GM19468 (cell line): ENCODE data around the gene ABI1.
A peak's percentile ranks its signal among the peaks of the same experiment; 100 is the strongest.
"Not testable (repeated sequence)": the region's sequence is repeated elsewhere in the genome, so short reads cannot be mapped to it uniquely, and the experiment has no call there.

Source experiments
- ATAC-seq: cut with Tn5 transposase; IDR thresholded peaks from one replicate; pipeline ENCODE4 v1.9.1; 2021; ENCODE audit warnings: mild to moderate bottlenecking, moderate library complexity, moderate number of reproducible peaks; ENCODE audit not compliant: unreplicated experiment; ENCODE audit errors: extremely low read depth

The ABI1 gene

DNA sequence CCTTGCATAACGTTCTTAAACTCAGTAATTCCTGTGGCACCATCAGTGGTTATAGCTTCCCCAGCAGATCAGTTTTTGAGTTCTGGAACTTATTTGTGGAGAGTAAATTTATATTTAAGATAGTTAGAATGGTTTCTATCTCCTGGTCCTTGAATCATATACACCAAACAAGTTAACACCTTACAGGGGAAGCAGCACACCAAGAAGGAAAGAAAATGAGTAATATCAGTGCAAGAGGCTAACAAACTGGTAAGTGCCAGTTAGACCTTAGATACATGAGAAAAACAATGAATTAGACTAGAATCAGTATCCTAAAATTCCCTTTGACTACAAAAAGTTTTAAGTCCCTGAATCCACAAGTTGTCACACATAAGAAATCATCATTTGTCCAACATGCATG lies 54.2 kb downstream of the ABI1 start:
- no peak for ATAC-seq

DNA sequence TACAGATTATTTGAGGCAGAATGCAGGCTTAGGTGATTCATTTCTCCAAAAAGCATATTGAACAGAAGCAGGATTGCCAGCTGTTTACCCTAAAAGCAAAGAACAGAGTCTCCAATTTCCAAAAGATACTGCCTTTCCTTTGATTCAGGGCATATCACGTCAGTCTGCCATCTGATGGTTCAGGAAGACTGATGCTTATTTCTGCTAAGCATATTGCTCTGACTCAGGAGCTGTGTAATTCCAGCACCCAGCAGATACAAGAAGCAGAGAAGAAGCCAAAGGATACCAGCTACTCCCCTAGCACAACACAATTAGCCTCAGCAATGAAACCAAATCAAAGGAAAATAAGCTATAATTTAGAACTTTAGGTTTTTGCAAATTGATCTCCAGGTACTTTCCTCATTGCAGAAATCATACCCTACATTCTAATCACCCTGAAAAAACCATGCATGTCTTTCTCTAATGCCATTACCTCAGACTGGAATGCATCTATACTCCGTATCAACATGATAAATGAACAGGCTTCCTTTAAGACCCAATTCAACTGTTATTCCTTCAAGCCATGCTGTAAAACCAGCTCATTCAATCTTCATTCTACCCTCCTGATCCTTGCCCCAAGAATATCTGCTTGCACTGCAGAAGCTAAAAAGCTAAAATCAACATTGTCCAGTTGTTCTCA lies 55.1 kb downstream of the ABI1 start:
- ATAC-seq = no peak

DNA sequence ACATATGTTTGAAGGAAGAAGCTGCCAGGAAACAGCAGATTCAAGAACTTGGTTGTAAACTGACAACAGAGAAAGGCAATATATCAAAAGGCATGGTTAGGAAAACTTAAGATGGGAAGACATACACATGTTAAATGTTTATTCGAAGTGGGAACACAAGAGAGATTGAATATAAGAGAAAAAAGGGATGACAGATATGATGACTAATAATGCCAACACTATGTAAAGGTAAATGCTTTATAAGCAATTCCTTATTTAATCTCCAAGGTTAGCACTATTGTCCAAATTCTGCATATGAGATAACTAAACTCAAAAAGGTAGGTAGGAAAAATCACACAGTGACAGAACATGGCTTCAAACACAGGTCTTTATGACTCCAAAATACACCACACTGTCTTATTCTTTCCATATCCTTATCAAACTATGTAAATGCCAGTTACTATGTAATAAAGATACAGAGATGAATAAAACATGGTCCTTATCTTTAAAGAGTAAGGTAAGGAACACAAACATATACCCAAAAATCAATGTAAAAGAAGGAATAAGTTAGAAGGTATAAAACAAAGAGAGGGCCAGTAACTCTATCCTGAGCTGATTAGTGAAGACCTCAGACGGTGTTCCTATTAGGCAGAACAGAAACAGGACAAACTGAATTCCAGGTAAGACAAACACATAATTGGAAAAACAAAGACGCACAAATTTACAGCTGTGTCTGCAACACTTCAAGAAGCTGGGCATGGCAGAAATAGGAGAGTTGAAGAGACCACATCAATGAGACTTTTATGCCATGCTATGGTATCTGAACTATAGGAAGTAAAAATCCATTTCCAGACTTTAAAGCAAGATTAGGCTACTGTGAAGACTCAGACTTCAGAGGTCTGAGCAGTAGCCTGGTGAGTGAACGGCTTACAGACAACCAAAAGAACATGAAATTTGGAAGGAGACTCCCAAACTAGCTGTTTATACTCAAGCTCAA lies 56.1 kb downstream of the ABI1 start:
- ATAC-seq = no peak

DNA sequence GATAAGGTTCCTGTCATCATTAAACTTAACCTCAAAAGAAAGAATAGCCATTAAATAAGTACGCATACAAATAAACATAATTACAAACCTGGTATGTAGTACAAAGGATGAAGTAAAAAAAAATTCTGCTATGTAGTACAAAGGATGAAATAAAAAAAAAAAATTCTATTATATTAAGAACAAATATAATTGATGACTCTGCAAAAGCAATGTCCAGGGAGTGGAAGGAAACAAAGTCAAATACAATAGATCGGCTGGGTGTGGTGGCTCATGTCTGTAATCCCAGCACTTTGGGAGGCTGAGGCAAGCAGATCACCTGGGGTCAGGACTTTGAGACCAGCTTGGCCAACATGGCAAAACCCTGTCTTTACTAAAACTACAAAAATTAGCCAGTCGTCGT lies 56.9 kb downstream of the ABI1 start:
- no peak for ATAC-seq

DNA sequence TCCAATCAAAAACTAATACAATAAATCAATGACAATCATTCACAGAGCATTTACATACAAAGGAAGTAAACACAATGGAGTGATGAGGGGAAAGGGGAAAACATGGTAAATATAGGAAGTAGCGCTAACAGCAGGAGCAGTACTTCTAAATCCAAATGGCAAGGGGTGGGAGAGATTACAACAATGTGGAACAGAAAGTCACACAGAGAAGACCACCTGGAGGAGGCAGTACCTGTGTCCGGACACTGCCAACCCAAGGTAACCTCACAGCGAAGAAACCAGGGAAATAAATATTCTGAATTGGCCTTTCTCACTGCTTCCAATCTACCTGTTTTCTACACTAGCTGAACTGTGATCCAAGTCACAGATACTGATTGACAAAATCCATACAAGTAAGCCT lies 58.2 kb downstream of the ABI1 start:
- no peak for ATAC-seq

DNA sequence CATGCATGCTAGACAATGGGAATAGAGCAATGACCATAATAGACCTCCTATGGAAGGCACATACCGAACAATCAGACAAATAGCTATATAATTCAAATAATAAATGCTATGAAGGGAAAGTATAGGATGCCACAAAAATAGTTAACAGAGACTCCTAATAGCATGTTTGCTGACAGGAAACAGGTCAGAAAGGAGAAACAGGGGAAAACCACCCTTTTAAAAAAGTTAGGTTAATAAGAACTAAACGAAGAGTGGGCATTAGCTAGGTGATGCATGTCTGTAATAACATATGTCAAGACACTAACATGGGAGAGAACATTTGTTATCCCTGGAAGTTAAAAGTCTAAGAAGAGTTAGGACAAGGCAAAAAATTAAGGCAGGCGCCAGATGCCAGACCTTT lies 58.9 kb downstream of the ABI1 start:
- ATAC-seq = no peak

DNA sequence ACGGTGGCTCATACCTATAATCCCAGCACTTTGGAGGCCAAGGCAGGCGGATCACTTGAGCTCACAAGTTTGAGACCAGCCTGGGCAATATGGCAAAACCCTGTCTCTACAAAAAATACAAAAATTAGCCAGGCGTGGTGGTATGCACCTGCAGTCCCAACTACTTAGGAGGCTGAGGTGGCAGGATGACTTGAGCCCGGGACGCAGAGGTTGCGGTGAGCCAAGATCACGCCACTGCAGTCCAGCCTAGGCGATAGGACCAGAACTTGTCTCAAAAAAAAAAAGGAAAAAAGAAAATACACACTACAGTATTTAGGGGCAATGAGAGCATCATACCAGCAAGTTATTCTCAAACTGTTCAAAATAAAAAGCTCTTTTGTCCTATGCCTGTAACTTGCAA lies 59.5 kb downstream of the ABI1 start:
- ATAC-seq = no peak

DNA sequence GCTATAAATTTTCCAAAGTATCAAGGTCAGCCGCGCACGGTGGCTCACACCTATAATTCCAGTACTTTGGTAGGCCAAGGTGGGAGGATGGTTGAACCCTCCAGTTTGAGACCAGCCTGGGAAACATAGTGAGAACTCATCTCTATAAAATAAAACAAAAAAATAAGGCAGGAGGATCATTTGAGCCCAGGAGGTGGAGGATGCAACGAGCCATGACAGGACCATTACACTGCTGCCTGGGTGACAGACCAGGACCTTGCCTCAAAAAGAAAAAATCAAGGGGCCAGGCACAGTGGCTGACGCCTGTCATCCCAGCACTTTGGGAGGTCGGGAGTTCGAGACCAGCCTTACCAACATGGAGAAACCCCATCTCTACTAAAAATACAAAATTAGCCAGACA lies 60.3 kb downstream of the ABI1 start:
- ATAC-seq = no peak

DNA sequence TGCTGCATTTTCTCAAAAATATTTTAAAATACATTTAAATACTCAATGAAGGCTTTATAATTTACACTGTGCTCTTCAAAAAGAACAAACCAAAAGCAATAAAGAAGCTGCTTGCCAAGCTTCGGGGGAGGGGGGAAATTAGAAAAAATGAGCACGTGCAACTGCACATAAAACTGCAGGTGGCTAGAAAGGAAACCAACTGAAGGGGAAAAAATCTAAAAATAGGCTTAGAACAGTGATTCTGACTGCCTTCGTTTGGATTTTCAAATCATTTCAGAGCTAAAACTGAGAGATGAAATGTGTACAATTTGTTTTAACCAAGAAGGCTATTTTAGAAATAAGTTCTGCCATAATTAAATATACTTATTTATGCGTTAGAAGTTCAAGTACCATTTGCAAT lies 61.4 kb downstream of the ABI1 start:
- ATAC-seq = peak; percentile 35

DNA sequence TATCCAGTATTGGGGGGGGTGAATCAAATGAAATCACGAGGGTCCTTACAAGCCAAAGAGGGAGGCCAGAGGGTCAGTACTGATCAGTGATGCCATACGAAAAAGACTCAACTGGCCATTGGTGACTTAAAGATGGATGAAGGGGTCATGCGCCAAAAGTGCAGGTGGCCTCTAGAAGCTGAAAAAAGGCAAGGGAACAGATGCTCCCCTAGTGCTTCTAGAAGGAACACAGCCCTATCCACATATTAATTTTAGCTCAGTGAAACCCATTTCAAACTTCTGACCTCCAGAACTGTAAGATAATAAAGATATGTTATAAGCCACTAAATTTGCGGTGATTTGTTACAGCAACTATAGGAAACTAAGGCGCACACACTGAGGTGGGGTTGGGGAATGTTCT lies 62.5 kb downstream of the ABI1 start:
- no peak for ATAC-seq

DNA sequence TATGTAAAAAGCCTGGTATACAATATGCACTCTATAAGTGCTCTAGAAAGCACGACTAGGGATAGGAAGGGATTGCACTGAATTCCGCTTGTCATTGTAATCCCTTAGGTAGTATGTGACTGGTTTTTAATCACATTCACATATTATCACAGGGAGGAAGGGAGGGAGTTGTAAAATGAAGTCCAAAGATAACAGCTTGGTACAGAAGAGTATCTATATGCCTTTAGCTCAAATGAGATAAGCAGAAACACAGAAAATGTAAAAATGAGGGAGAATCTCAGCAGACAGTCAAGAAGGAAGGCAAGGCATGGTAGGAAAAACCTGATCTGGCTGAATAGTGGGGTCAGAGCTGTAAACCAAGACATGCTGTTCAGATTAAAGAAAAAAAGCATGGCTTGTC lies 63.4 kb downstream of the ABI1 start:
- no peak for ATAC-seq

DNA sequence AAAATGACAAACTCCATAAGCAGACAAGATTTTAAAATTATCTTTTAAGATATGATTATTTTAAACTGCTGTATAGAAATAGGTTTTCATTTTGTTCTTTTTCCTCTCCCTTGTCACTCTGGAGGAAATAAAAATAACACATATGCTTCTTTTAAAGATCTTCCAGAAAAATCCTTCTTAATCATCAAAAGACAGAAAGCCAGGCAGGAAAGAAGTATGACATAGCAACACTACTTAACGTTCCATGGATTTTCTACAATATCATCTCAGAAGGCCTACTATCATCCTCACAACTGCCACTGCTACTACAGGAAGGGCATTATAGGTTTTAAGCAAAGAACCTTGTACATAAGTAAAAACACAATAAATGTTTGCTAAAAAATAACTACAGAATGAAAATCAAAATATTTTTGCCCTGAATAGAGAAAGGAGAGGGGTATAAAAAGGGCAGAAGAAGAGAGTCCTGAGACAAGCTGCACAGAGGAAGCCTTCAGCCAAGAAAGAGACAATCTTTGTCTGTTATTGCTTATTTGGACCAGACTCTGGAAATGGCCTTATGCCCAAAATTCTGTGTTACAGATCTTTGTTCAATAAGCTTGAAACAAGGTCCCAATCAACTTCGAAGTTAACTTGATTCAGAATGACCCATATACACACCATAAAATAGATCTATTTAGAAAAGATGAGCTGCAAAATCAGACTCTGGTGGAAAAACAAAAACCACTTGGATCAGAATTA lies 67.8 kb downstream of the ABI1 start:
- no peak for ATAC-seq

DNA sequence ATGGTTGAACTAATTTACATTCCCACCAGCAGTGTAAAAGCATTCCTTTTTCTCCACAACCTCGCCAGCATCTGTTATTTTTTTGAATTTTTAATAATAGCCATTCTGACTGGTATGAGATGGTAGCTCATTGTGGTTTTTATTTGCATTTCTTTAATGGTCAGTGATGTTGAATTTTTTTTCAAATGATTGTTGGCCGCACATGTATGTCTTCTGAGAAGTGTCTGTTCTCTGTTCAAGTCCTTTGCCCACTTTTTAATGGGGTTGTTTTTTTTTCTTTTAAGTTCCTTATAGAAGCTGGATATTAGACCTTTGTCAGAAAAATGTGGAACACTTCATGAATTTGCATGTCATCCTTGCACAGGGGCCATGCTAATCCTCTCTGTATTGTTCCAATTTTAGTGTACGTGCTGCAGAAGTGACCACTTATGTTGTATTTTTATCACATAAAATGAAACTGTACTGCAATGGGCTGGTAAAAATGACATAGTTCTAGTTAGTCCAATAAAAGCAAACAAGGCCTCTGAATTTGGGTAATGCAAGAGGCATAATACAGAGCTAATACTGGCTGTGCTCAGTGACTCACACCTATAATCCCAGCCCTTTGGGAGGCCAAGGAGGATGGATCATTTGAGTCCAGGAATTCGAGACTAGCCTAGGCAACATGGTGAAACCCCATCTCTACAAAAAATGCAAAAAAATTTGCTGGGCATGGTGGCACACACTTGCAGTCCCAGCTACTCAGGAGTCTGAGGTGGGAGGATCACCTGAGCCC lies 70.3 kb downstream of the ABI1 start:
- no peak for ATAC-seq

DNA sequence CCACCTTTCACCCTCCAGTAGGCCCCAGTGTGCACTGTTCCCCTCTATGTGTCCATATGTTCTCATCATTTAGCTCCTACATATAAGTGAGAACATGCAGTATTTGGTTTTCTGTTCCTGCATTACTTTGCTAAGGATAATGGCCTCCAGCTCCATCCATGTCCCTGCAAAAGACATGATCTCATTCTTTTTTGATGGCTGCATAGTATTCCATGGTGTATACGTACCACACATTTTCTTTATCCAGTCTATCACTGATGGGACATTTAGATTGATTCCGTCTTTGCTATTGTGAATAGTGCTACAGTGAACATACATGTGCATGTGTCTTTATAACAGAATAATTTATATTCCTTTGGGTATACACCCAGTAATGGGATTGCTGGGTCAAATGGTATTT lies 71.0 kb downstream of the ABI1 start:
- not testable (repeated sequence) for ATAC-seq

DNA sequence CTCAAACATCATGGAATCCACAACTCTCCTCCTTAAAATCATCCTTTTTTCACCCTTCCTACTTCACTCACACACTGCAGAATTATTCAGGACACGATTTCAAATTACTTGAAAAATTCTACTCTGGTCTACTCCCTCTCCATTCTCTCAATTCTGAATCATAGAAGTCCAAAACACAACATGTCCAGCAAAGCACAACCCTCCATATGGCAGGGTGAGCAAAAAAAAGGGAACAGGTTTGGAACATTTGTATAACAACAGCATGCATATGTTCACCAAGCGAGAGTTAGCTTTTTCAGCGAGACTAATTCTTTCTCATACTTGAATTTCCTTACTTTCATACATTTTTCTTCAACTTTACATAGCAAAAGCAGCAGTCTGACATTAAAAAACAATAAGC lies 73.4 kb downstream of the ABI1 start:
- ATAC-seq = no peak

DNA sequence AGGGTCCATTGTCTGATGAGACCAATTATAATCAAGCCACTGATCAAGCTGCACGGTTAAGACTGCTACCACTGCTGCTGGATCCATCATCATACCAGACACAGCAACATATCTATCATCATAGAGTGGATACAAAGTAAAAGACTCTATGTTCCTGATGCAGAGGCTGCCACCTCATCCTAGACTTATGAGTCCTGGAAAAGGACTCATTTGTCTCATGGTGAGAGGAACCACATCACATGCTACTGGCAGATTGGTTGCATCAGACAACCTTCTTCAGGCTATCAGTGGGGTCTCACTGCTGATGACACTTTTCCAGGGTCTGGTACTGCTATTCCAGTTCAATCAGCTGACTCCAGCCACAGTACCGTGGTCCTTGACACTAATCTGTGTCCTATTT lies 79.0 kb downstream of the ABI1 start:
- no peak for ATAC-seq

DNA sequence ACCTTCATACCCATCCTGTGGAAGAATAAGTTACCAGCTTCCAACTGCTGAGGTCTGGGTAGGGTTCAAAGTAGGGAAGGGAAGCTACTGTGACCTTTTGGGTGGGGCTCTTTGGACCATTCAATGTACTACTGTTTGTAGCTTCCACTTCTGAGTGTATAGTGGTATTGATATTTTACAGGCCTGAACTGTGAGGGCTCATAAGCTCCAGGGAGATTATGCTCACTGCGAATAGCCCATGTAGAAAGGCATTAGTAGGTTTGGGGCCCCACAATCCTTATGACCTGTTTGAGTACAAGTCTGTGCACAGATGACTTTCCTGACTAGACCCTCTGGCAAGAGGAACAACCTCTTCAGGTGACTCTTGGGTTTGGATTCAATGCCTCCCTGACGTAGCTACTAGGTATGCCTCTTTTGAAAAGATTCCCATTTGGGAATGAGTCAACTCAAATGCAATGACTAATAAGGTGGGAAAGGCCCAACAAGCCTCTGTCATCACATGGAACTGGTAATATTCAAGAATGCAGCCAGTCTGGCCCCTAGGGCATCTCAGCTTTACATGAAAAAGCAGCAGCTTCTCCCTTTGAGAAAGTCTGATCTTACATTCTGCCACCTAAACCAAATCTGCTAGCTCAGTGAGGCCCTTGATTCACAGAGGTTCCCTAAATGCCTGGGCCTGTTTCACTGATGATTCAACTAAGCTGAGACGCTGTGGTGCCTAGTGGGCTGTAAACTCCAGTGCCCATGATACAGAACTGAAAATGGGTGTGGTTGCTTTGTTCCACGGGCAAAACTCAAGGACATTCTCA lies 79.8 kb downstream of the ABI1 start:
- no peak for ATAC-seq

DNA sequence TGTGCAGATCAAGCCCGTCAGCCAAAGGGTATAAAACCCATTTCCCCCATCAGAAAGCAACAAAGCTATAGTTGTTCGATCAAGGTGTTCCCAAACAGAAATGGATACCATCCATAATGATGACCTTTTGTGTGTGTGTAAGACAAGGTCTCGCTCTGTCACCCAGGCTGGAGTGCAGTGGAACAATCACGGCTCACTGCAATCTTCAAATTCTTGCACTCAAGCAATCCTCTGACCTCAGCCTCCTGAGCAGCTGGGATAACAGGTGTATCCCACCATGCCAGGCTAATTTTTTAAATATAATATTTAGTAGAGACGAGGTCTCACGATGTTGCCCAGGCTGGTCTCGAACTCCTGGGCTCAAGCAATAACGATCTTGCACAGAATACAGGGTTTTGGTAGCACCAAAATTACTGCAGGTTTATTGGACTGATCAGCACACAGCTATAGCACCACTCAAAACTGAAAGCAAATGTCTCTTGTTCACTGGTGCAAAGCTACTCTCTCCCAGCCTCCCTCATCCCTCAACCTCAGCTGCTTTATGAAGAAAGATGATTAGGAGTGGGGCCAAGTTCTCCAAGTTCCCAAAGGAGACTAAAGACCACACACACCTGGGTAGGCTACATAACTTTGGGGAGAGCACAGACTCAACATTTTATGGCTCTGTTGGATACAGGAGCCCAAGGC lies 80.5 kb downstream of the ABI1 start:
- ATAC-seq = no peak
